LNCAP (cell line): ENCODE measurements around the gene LTBP3.

Experiments
- CTCF ChIP-seq: fragments of 450-650 bp; IDR thresholded peaks from 2 replicates; pipeline ENCODE4 v1.5.1; 2017; ENCODE audit warnings: mild to moderate bottlenecking

LTBP3 gene

GRCh38 chr11:65502555-65503367 is 55.4 kb downstream of the LTBP3 start:
- TF ChIP-seq CTCF: no peak

- TF ChIP-seq CTCF: no peak
Observed at GRCh38 chr11:65502274-65502554, 55.9 kb downstream of the LTBP3 start.

GRCh38 chr11:65501472-65502273 is 56.5 kb downstream of the LTBP3 start:
- TF ChIP-seq CTCF: no peak

GRCh38 chr11:65501186-65501471 is 57.0 kb downstream of the LTBP3 start:
- no peak for TF ChIP-seq CTCF

GRCh38 chr11:65500387-65501185 is 57.6 kb downstream of the LTBP3 start:
- no peak for TF ChIP-seq CTCF

- TF ChIP-seq CTCF: no peak
Observed at GRCh38 chr11:65499713-65500386, 58.3 kb downstream of the LTBP3 start.

- no peak for TF ChIP-seq CTCF
Observed at GRCh38 chr11:65498977-65499712, 59.0 kb downstream of the LTBP3 start, which contains the start of gene MALAT1. TSS of gene MALAT1 (plus strand) at chr11:65499045.
